ENCODE results near the gene MITF.

GRCh38 chr3:69749461-69749860, 10.2 kb downstream of the MITF start:
- TF ChIP-seq POLR2A (IDR thresholded peaks at IDR 0.05; ENCODE audit: low read length) (no peak), GATA1 (IDR thresholded peaks at IDR 0.05; ENCODE audit: low read depth, low read length) (no peak)
